KOPT-K1 (cell line): ENCODE results near the gene ZSWIM4.
A peak's percentile ranks its signal among the peaks of the same experiment; 100 is the strongest.
"Not testable (repeated sequence)": the region's sequence is repeated elsewhere in the genome, so short reads cannot be mapped to it uniquely, and the experiment has no call there.

Experiments
- H3K27ac ChIP-seq: fragments of 200-600 bp; sonication (generic); 2 replicates; pipeline ENCODE4 v1.5.1; 2016; ENCODE audit warnings: antibody characterized with exemption, mild to moderate bottlenecking, low read depth, low read length; ENCODE audit not compliant: poor library complexity, severe bottlenecking
- H3K36me3 ChIP-seq: fragments of 200-600 bp; sonication (generic); 2 replicates; pipeline ENCODE4 v1.5.1; 2017; ENCODE audit warnings: antibody characterized with exemption, mild to moderate bottlenecking, low read length, moderate library complexity; ENCODE audit not compliant: insufficient read depth
- H3K9me3 ChIP-seq: fragments of 200-600 bp; sonication (generic); 2 replicates; pipeline ENCODE4 v1.5.1; 2017; ENCODE audit warnings: antibody characterized with exemption, low read length, mild to moderate bottlenecking; ENCODE audit not compliant: insufficient read depth, poor library complexity, severe bottlenecking

Gene ZSWIM4

DNA sequence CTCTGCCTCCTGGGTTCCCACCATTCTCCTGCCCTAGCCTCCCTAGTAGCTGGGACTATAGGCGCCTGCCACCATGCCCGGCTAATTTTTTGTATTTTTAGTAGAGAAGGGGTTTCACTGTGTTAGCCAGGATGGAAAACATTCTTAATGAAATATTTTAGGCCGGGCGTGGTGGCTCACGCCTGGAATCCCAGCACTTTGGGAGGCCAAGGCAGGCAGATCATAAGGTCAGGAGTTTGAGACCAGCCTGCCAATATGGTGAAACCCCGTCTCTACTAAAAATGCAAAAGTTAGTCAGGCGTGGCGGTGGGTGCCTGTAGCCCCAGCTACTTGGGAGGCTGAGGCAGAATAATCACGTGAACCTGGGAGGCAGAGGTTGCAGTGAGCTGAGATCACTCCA is 1.9 kb upstream of the ZSWIM4 start:
- H3K9me3 ChIP-seq, H3K36me3 ChIP-seq, H3K27ac ChIP-seq: not testable (repeated sequence)

DNA sequence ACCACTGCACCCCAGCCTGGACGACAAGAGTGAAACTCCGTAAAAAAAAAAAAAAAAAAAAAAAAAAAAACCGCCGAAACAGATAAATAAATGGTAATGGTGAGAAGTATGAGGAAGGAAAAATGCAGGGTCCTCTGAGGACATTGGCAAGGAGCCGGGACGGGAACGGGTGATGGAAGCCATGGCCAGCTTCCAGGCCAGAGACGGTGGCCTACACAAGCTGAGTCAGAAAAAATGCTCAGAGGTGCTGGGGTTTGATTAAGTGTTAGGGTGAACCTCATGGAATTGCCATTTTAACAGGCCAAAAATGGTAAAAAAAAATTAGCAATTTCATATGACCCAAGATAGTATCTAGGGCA is 866 bp upstream of the ZSWIM4 start:
- no peaks in the 10 kb centered on the region for H3K36me3 ChIP-seq
- H3K27ac ChIP-seq: peak overlapping the region; percentile 56
- no peaks in the 10 kb centered on the region for H3K9me3 ChIP-seq

DNA sequence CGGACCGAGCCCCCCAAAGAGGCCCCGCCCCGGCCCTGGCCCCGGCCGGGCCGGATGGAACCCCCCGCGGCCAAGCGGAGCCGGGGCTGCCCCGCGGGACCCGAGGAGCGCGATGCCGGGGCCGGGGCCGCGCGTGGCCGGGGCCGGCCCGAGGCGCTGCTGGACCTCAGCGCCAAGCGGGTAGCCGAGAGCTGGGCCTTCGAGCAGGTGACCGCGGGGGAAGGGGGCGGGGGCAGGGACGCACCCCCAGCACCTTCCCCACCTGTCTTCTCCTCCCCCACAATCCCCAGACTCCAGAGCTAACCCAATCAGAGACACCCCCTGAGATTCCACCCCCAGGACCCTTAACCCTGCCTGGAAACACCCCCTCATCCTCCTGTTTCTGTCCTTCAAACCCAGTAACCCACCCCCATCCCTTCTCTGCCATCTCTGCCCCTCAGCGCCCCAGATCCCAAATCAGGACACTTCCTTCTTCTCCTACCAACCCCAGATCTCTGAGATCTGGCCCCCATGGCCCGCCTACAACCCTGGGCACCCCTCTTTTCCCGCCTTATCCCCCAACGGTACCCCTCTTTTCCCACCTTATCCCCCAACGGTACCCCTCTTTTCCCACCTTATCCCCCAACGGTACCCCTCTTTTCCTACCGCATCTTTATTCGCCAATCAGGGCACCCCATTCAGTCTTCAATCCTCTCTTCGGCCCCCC is 505 bp downstream of the ZSWIM4 start:
- H3K27ac ChIP-seq: peak overlapping the region; percentile 56
- H3K9me3 ChIP-seq: no peaks in the 10 kb centered on the region
- H3K36me3 ChIP-seq: no peaks in the 10 kb centered on the region

DNA sequence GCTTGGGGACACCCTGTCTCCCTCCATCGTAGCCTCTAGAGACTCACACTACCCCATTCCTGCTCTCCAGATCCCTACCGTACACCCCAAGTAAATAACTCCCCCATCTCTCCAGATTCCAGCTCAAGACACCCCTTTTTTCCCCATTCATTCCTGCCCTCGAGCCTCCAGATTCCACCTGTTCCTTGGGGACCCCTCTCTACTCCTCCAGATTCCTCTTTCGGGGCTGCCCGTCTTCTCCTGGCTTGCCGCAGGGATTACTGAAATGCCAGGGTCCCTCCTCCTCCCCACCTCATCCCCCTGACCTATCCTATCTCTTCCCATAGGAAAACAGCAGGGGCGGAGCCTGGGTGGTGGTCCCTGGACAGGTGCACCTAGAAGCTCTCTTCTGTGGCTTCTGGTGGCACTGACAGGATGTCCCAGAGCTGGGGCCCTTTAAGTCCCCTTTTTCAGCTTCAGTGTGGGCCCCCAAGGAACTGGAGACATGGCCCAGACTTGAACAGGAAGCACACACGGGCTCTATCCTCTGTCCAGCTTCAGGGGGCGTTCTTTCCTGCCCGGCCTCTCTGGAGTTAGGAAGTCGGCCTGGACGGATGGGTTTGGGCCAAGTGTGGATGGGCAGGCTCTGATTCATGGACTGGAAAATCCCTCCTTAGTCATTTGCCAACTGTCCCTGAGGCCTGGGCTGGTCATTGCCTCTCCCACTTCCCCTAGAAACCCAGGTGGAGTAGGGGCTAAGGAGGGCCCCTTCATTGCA is 1.2 kb downstream of the ZSWIM4 start:
- H3K27ac ChIP-seq: peak overlapping the region; percentile 56
- no peaks in the 10 kb centered on the region for H3K9me3 ChIP-seq

GRCh38 chr19:13797058-13797440 is 1.8 kb downstream of the ZSWIM4 start:
- H3K27ac ChIP-seq: peak overlapping the region; percentile 56
- H3K36me3 ChIP-seq: no peaks in the 10 kb centered on the region
- no peaks in the 10 kb centered on the region for H3K9me3 ChIP-seq

More for the DNA sequence above, 1.2 kb downstream of the ZSWIM4 start:
- H3K36me3 ChIP-seq: no peaks in the 10 kb centered on the region

GRCh38 chr19:13797870-13798269 is 2.6 kb downstream of the ZSWIM4 start:
- Histone ChIP-seq H3K27ac (no peak overlapping the region), H3K36me3 (no peaks in the 10 kb centered on the region), H3K9me3 (no peaks in the 10 kb centered on the region)

- Histone ChIP-seq H3K27ac (no peak overlapping the region), H3K36me3 (no peaks in the 10 kb centered on the region), H3K9me3 (no peaks in the 10 kb centered on the region)
These were observed 4.4 kb downstream of the ZSWIM4 start for GRCh38 chr19:13799669-13800068.

- H3K9me3 ChIP-seq: no peaks in the 10 kb centered on the region
- no peaks in the 10 kb centered on the region for H3K36me3 ChIP-seq
- H3K27ac ChIP-seq: no peak overlapping the region
These were observed 7.8 kb downstream of the ZSWIM4 start for GRCh38 chr19:13803038-13803437.

- H3K27ac ChIP-seq: no peak overlapping the region
- no peaks in the 10 kb centered on the region for H3K36me3 ChIP-seq
- no peaks in the 10 kb centered on the region for H3K9me3 ChIP-seq
These were observed 9.8 kb downstream of the ZSWIM4 start for GRCh38 chr19:13804830-13805683.

GRCh38 chr19:13806728-13807127 is 11.5 kb downstream of the ZSWIM4 start:
- Histone ChIP-seq H3K36me3 (no peaks in the 10 kb centered on the region), H3K27ac (no peak overlapping the region), H3K9me3 (no peaks in the 10 kb centered on the region)

DNA sequence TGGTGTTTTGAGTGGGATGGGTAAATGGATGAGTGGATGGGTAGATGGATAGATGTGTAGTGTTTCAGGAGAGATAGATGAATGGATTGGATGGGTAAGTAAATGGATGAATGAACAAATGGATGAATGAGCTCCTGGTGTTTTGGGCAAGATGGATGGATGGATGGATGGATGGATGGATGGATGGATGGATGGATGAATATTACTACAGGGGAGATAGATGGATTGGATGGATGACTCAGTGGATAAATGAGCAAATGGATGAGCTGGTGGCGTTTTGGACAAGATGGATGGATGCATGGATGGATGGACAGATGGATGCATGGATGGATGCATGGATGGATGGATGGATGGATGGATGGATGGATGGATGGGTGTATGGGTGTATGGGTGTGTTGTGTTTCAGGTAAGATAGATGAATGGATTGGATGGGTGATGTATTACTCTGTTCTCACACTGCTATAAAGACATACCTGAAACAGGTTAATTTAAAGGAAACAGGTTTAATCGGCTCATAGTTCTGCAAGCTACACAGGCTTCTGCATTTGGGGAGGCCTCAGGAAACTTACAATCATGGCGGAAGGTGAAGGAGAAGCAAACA is 12.3 kb downstream of the ZSWIM4 start:
- no peaks in the 10 kb centered on the region for H3K36me3 ChIP-seq
- H3K27ac ChIP-seq: no peak overlapping the region
- no peaks in the 10 kb centered on the region for H3K9me3 ChIP-seq

DNA sequence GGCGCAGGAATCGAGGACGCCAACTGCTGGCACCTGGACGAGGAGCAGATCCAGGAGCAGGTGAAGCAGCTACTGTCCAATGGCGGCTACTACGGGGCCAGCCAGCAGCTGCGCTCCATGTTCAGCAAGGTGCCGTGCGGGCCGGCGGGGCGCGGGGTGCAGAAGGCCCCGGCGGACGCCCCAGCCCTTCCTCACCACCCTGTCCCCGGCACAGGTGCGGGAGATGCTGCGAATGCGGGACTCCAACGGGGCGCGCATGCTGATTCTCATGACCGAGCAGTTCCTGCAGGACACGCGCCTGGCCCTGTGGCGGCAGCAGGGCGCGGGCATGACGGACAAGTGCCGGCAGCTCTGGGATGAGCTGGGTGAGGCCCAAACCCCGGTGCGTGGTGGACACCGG is 13.6 kb downstream of the ZSWIM4 start:
- Histone ChIP-seq H3K9me3 (no peaks in the 10 kb centered on the region), H3K27ac (no peak overlapping the region), H3K36me3 (no peaks in the 10 kb centered on the region)

DNA sequence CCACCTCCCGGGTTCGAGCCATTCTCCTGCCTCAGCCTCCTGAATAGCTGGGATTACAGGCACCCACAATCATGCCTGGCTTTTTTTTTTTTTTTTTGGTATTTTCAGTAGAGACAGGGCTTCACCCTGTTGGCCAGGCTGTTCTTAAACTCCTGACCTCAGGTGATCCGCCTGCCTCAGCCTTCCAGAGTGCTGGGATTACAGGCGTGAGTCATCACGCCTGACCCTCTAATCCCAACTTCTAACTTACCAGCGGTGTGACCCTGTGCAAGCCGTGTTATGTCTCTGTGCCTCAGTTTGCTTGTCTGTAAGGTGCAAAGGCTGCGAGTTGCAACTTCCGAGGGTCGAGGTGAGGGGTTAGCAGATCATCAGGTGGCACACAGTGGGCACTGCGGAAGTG is 17.3 kb downstream of the ZSWIM4 start:
- Histone ChIP-seq H3K36me3 (no peaks in the 10 kb centered on the region), H3K27ac (no peak overlapping the region), H3K9me3 (no peaks in the 10 kb centered on the region)

DNA sequence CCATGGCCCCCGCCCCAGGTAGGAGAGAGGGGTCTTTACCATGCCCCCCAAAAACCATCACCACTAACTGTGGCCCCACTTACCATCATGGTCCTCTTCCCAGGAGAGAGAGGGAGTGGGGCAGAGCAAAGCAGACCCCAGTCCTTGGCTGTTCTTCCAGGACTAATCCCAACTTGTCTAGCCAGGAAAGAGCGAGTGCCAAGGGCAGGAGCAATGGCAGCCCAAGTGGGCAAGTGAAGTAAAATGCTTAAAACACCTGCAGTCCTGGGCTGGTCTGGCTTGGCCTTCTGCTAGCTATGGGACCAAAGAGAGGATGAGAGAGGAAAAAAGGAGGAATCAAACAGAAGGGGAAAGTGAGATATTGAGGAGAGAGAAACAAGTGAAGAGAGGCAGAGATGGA is 17.9 kb downstream of the ZSWIM4 start:
- no peaks in the 10 kb centered on the region for H3K36me3 ChIP-seq
- no peak overlapping the region for H3K27ac ChIP-seq

GRCh38 chr19:13814550-13814949 is 19.3 kb downstream of the ZSWIM4 start:
- no peak overlapping the region for H3K27ac ChIP-seq
- no peaks in the 10 kb centered on the region for H3K9me3 ChIP-seq
- no peaks in the 10 kb centered on the region for H3K36me3 ChIP-seq

More for the DNA sequence above, 17.9 kb downstream of the ZSWIM4 start:
- H3K9me3 ChIP-seq: no peaks in the 10 kb centered on the region
